ENCODE data around the gene PIH1D2. TPM values are rescaled to one million over a fixed set of nuclear protein-coding genes. Genes with fewer than 3 reads are reported as not detected.

PIH1D2 gene
- total RNA-seq, 1 experiment from 2014 or later, result 3.0 TPM

- intact Hi-C loops (cut with micrococcal nuclease; ENCODE audit: unreplicated experiment), result no loop called here
Observed at GRCh38 chr11:112024178-112024772, 49.5 kb downstream of the PIH1D2 start.

GRCh38 chr11:112023104-112023503 lies 50.7 kb downstream of the PIH1D2 start:
- in situ Hi-C loops (cut with HindIII; ENCODE audit: low pct_unique_long_range_greater_than_20kb, low sequenced_read_pairs), result no loop called here
- no TSS peak for BruUV-seq (replicated peaks)
- Histone ChIP-seq H3K9me3 (ENCODE audit: control insufficient read depth, insufficient read depth, low read depth, low read length) (no peaks in the 10 kb centered on the region), H3K36me3 (ENCODE audit: control insufficient read depth, insufficient read depth, low read length) (no peaks in the 10 kb centered on the region; the same call in 1 of the 2 replicates), H3K4me1 (ENCODE audit: control insufficient read depth, insufficient read depth, low read length) (peaks cover 10% of the 10 kb centered on the region), H3K4me3 (ENCODE audit: low read depth in 2 of 2, low read length in 2 of 2) (no peak overlapping the region), H3K27ac (ENCODE audit: low read length) (no peak overlapping the region), H3K27me3 (ENCODE audit: control insufficient read depth, insufficient read depth, low read length) (no peaks in the 10 kb centered on the region)
- DNase-seq (ENCODE audit: low read depth, low spot score) (no peak), ATAC-seq (no peak)
- POLR2A ChIA-PET, result interaction anchor here (0.6 kb wide), 1 partner anchor 72 kb away, joined by 5 read pairs; no protein-coding TSS in a partner anchor
- TF ChIP-seq CTCF (IDR thresholded peaks at IDR 0.05), result no peak
- CTCF ChIA-PET, result interaction anchor here (0.5 to 0.7 kb wide), 2 partner anchors 8 to 181 kb away, joined by 4 to 6 read pairs; no protein-coding TSS in a partner anchor
- intact Hi-C loops (cut with micrococcal nuclease; ENCODE audit: unreplicated experiment), result no loop called here

More at GRCh38 chr11:112024178-112024772, 49.5 kb downstream of the PIH1D2 start:
- TSS peak; percentile 94 for BruUV-seq (replicated peaks)
- Histone ChIP-seq H3K4me3 (ENCODE audit: low read depth in 2 of 2, low read length in 2 of 2) (peak overlapping the region; percentile 88 to 93), H3K36me3 (ENCODE audit: control insufficient read depth, insufficient read depth, low read length) (peaks cover 9% of the 10 kb centered on the region), H3K27me3 (ENCODE audit: control insufficient read depth, insufficient read depth, low read length) (no peaks in the 10 kb centered on the region), H3K9me3 (ENCODE audit: control insufficient read depth, insufficient read depth, low read depth, low read length) (no peaks in the 10 kb centered on the region), H3K27ac (ENCODE audit: low read length) (peak overlapping the region; percentile 98), H3K4me1 (ENCODE audit: control insufficient read depth, insufficient read depth, low read length) (peaks cover 10% of the 10 kb centered on the region)
- POLR2A ChIA-PET, result interaction anchor here (0.7 kb wide), 1 partner anchor 564 kb away, joined by 3 read pairs; no protein-coding TSS in a partner anchor
- CTCF ChIA-PET, result no interaction called here
- TF ChIP-seq TCF7L2 (IDR thresholded peaks at IDR 0.05; ENCODE audit: low read depth, low read length), result no peak
- no peak for TF ChIP-seq POLR2AphosphoS5 (IDR thresholded peaks at IDR 0.05; ENCODE audit: low read depth, low read length)
- no peak for TF ChIP-seq SIN3A (IDR thresholded peaks at IDR 0.05; ENCODE audit: borderline replicate concordance, insufficient read depth, low read depth, low read length)
- TF ChIP-seq REST (IDR thresholded peaks at IDR 0.05; ENCODE audit: insufficient read depth in 1 of 2, low read depth in 2 of 2, low read length in 1 of 2), result no peak
- no peak for TF ChIP-seq CTCF (IDR thresholded peaks at IDR 0.05)
- DNase-seq (ENCODE audit: low read depth, low spot score) (no peak), ATAC-seq (no peak)
- in situ Hi-C loops (cut with HindIII; ENCODE audit: low pct_unique_long_range_greater_than_20kb, low sequenced_read_pairs), result no loop called here
